NCI-H1105 (cell line): ENCODE measurements around the gene RPS15A.
"Not testable (repeated sequence)": the region's sequence is repeated elsewhere in the genome, so short reads cannot be mapped to it uniquely, and the experiment has no call there.

ENCODE experiments used
- DNase-seq: peaks from one replicate; lab custom pipeline; 2025; lab: John Stamatoyannopoulos, UW

The RPS15A gene

DNA sequence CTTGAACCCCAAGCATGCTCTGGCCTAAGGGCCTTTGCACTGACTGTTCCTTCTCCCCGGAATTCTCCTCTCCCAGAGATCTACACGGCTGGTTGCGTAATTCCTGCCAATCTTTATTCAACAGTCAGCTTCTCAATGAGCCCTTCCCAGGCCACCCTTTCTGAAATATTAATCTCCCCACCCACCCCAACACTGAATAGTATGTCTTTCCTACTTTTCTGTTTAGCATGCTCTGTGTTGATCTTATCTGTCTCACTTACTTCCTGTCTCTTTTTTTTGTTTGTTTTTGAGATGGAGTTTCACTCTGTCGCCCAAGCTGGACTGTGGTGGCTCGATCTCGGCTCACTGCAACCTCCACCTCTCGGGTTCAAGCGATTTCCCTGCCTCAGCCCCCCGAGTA is 33.5 kb downstream of the RPS15A start:
- not testable (repeated sequence) for DNase-seq

DNA sequence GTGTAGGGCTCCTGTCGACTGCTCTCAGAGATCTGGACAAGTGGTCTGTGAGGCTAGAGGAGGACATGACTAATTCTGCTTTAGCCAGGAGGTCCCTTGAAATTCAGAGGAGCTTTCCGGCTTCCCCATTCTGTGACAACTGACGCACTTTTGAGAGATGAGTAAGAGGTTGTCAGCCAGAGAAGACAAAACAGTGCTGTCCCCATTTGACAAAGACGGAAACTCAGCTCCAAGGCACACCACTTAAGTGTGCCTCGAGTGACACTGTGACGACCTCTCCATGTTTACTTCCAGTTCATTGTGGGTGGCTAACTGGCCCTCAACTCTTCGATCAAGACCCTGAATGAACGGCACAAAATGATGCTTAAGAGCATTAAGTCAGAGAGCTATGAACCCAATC is 47.3 kb downstream of the RPS15A start:
- not testable (repeated sequence) for DNase-seq

DNA sequence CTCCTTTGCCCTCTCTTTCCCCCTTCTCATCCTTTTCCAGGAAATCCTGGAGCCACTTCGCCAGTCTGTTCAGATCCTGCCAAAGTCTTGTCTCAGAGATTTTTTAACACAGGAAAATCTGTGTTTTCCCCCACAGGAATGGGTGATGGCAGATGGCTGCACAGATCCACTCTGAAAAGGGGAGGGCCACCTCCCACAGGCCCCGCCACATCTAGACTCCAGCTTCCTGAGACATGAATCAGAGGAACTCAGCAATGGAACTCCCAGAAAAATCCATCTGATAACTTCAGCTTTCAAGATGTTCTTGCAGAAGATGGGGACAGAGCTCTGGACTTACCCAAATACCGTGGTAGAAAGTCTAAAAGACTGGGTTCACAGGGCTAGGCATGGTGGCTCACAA is 50.1 kb downstream of the RPS15A start:
- not testable (repeated sequence) for DNase-seq

DNA sequence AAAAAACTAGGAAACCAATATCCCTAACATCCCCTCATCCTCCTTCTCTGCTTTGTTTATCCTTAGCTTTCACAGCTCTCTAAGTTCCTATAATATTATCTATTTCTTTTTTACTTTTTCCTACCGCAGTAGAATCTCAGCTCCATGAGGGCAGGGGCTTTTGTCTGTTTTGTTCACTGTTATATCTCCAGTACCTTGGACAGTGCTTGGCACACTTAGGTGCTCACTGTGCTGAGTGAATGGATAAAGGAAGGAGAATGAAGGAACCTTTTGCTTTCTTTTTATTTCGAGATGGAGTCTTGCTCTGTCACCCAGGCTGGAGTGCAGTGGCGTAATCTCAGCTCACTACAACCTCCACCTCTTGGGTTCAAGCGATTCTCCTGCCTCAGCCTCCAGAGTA is 51.4 kb downstream of the RPS15A start:
- DNase-seq, result not testable (repeated sequence)

DNA sequence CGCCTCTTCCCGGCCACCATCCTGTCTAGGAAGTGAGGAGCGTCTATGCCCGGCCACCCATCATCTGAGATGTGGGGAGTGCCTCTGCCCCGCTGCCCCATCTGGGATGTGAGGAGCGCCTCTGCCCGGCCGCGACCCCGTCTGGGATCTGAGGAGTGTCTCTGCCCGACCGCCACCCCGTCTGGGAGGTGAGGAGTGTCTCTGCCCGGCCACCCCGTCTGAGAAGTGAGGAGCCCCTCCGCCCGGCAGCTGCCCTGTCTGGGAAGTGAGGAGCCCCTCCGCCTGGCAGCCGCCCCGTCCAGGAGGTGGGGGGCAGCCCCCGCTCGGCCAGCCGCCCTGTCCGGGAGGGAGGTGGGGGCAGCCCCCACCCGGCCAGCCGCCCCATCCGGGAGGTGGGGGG is 55.9 kb downstream of the RPS15A start:
- not testable (repeated sequence) for DNase-seq
